ENCODE measurements around the gene NFKBIB.

Gene NFKBIB

GRCh38 chr19:38901683-38902082 lies 1.9 kb downstream of the NFKBIB start:
- in situ Hi-C loops (cut with MboI; ENCODE audit: low sequenced_read_pairs): loop anchor here (25.0 kb wide), 1 partner anchor 489 kb away; the partner anchor contains the start of gene FAM98C

DNA sequence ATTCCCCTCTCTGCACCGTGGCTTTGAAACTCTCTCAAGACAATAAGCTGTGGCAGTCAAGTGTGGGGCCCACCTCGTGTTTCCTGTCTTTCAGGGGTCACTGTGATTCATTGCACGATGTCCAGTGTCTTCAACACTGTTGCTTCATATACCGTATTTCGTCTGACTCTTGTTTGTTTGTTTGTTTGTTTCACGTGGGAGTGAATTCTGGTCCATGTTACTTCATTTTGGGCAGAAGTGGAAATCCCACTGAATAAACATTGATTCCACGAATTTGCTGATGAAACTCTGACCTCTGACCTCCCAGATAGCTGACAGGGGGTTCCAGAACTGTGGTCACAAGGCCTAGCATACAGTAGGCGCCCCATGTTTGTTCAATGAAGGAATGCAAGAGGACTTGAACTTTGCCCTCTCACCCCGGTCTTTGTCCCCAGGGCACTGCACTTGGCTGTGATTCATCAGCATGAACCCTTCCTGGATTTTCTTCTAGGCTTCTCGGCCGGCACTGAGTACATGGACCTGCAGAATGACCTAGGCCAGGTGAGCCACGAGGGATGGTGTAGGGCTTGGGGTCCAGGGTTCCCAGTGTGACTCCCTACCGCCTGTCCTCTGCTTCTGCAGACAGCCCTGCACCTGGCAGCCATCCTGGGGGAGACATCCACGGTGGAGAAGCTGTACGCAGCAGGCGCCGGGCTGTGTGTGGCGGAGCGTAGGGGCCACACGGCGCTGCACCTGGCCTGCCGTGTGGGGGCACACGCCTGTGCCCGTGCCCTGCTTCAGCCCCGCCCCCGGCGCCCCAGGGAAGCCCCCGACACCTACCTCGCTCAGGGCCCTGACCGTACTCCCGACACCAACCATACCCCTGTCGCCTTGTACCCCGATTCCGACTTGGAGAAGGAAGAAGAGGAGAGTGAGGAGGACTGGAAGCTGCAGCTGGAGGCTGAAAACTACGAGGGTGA lies 5.1 kb downstream of the NFKBIB start:
- in situ Hi-C loops (cut with MboI; ENCODE audit: low sequenced_read_pairs): loop anchor here (25.0 kb wide), 1 partner anchor 493 kb away; the partner anchor contains the start of gene FAM98C

GRCh38 chr19:38905620-38906019 lies 5.9 kb downstream of the NFKBIB start:
- in situ Hi-C loops (cut with MboI; ENCODE audit: low sequenced_read_pairs): loop anchor here (25.0 kb wide), 1 partner anchor 493 kb away; the partner anchor contains the start of gene FAM98C

DNA sequence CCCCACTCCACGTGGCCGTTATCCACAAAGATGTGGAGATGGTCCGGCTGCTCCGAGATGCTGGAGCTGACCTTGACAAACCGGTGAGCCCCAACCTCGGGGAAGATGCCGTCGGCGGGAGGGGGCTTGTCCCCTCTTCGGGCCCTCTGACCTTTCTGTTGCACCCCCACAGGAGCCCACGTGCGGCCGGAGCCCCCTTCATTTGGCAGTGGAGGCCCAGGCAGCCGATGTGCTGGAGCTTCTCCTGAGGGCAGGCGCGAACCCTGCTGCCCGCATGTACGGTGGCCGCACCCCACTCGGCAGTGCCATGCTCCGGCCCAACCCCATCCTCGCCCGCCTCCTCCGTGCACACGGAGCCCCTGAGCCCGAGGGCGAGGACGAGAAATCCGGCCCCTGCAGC lies 7.5 kb downstream of the NFKBIB start:
- in situ Hi-C loops (cut with MboI; ENCODE audit: low sequenced_read_pairs): loop anchor here (25.0 kb wide), 1 partner anchor 495 kb away; the partner anchor contains the start of gene FAM98C

DNA sequence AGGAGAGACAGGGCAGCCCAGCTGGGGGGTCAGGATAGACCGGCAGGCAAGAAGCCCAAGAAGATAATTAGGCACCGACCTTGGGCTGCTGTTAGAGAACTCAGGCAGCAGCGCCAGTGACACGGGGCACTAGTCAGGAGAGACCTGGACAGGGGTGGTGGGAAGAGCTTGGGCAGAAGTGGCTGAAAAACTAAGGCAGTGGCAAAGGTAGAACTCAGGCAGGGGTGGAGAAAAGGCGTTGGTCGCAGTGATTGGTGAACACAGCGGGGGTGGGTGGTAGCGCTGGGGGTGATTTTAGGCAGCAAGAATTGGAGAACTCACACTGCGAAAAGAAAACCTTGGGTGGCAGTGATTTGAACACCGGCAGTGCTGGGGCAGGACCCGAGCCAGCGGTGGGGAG lies 7.9 kb downstream of the NFKBIB start:
- in situ Hi-C loops (cut with MboI; ENCODE audit: low sequenced_read_pairs): loop anchor here (25.0 kb wide), 1 partner anchor 495 kb away; the partner anchor contains the start of gene FAM98C

DNA sequence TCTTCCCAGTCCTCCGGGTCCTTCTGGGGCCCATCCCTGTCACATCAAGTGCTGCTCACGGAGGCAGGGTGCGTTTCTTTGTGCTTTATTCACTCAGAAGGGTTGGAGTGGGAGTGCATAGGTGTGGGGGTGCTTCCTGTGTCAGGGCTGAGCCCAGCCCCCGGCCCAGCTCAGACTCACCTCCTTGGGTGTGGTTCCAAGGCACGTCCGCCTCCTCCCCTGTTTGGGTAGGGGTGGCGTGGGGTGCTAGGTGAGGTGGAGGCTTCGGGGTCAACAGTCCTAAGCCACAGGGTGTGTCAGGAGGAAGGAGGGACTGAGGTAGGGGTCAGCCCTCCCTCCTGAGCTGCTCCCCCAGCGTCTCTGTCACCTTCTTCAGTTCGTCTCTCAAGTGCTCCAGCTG lies 9.1 kb downstream of the NFKBIB start:
- in situ Hi-C loops (cut with MboI; ENCODE audit: low sequenced_read_pairs): loop anchor here (25.0 kb wide), 1 partner anchor 497 kb away; the partner anchor contains the start of gene FAM98C

DNA sequence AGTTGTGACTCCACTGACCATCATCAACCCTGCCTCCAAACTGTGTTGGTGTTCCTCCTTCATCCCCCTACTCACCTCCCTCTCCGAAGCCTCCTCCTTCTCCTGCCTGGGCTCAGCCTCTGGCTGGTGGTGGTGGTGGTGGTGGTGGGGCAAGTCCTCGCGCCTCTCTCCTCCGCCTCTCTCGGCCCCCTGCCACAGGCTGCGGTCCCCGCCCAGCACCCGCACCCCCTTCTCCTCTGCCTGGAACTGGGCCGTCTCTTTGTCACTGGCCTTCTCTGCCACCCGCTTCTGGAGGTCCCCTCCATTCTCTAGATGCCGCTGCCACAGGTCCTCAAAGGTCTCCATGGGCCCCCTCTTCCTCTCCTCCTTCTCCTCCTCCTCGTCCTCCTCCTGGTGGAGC lies 10.7 kb downstream of the NFKBIB start:
- in situ Hi-C loops (cut with MboI; ENCODE audit: low sequenced_read_pairs): loop anchor here (25.0 kb wide), 1 partner anchor 498 kb away; the partner anchor contains the start of gene FAM98C

DNA sequence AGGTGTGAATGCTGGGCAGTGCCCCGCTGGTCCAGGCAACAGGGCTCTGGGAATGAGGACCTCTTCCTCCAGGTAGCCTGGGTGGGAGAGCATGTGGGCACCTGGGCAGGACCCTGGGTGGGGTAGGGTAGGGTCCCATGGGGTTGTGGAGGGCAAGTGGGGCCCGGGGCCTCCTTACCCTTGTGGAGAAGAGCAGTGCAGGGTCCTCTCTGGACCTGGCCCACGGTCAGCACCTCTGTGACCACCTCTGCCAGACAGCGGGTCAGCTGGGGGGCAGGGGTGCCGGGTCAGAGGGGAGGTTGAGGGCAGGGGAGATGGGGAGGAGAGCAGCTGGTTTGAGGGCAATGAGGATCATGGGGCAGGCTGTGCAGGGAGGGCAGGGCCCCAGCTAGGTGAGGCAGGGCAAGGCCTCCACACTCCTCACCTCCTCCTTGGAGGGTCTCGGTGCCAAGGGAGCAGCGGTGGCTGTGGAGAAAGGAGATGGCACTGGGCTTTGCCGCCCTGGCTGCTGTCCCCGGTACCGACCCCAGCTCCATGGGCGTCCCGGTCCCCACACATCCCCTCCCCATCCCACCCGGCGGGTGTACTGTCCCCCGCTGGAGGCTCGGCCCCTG lies 11.7 kb downstream of the NFKBIB start:
- in situ Hi-C loops (cut with MboI; ENCODE audit: low sequenced_read_pairs): loop anchor here (25.0 kb wide), 1 partner anchor 499 kb away; the partner anchor contains the start of gene FAM98C

DNA sequence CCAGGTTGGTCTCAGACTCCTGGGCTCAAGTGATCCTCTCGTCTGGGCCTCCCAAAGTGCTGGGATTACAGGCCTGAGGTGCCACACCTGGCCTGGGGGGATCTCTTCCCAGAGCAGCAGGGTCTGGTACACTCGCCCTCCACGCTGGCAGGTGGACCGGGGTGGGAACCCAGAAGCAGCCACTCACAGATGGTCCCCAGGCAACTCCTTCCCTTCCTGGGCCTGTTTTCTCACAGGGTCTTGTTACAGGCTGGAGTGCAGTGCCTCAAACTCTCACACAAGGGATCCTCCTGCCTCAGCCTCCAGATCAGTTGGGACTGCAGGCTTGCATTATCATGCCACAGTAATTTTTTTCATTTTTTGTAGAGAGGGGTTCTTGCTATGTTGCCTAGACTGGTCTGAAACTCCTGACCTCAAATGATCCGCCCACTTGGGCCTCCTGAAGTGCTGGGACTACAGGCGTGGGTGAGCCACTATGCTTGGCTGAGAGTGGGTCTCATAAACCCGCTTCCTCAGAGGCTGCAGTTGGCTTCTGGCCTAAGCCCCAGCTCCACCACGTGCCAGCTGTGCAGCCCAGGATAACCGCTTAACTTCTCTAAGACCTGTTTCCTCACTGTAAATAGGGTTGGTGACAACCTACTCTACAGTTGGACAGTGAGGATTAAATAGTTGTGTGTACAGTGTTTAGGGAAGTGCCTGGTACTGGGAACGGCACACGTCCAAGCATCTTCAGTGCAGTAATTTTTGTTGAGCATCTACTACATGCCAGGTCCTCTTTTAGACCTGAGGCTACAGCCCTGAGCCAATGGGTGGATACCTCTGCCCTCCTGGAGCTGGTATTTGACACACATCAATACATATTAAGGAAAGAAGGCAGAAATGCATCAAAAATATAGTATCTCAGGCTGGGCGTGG lies 13.1 kb downstream of the NFKBIB start:
- in situ Hi-C loops (cut with MboI; ENCODE audit: low sequenced_read_pairs): loop anchor here (25.0 kb wide), 1 partner anchor 501 kb away; the partner anchor contains the start of gene FAM98C

- in situ Hi-C loops (cut with MboI; ENCODE audit: low sequenced_read_pairs): loop anchor here (25.0 kb wide), 1 partner anchor 502 kb away; the partner anchor contains the start of gene FAM98C
These were observed 14.2 kb downstream of the NFKBIB start for GRCh38 chr19:38913958-38914357.

DNA sequence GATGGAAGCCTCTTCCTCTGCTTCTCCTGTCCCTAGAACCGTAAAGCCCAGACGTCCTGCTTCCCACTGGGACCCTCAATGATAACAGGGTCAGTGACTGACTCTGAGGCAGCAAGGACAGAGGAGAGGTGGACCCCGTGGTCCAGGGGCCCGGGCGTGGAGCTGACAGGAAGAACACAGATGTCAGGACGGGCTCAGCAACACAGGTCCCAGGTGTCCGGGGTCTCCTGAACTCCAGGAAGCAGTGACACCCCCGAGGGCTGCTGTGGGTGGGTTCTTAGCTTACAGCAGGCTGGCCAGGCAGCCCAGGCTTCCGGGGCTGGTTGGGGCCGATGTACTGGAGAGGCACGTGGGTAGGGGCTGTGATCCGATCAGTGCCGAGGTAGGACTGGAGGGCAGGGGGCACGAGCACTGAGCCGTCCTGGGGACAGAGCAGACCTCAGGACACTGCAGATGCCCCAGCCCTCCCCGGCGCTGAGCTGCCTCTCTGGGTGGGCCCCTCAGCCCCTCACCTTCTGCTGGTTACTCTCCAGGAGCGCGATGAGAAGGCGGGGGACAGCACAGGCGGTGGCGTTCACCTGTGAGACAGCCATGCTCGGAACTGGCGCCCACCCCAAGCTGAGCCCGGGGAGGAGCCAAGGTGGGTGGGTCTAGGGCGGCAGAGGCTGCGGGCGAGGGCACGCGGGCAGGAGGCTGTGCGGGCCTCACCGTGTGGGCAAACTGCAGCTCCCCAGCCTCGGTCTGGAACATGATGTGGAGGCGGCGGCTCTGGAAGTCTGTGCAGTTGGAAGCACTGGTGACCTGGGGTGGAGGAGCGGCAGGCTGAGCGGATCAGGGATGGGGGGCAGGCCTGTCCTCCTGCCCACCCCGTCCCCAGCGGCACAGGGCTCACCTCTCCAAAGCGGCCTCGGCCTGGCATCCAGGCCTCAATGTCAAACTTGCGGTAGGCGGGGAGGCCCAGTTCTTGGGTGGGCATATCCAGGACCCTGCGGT lies 15.9 kb downstream of the NFKBIB start:
- in situ Hi-C loops (cut with MboI; ENCODE audit: low sequenced_read_pairs): loop anchor here (25.0 kb wide), 1 partner anchor 503 kb away; the partner anchor contains the start of gene FAM98C

DNA sequence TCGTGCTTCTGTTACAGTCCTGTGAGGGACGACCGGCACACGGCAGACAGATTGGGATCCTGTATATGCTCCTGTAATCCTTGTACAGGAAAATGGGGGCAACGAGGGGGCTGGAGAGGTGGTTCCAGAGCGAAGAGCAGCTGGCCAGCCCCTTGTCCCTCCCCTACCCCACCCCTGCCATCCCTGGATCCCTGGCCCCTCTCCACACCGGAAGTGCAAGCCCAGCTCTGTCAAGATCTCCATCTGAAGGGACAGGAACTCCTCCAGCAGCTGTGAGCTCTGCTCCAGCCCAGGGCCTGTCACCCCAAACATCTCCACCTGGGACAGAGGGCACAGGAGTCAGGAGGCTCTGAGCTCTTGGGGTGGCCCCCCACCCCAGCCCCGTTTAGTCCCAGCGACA lies 17.7 kb downstream of the NFKBIB start:
- in situ Hi-C loops (cut with MboI; ENCODE audit: low sequenced_read_pairs): loop anchor here (25.0 kb wide), 1 partner anchor 505 kb away; the partner anchor contains the start of gene FAM98C

- in situ Hi-C loops (cut with MboI; ENCODE audit: low sequenced_read_pairs): loop anchor here (25.0 kb wide), 1 partner anchor 506 kb away; the partner anchor contains the start of gene FAM98C
These were observed 18.2 kb downstream of the NFKBIB start for GRCh38 chr19:38917921-38918491.

DNA sequence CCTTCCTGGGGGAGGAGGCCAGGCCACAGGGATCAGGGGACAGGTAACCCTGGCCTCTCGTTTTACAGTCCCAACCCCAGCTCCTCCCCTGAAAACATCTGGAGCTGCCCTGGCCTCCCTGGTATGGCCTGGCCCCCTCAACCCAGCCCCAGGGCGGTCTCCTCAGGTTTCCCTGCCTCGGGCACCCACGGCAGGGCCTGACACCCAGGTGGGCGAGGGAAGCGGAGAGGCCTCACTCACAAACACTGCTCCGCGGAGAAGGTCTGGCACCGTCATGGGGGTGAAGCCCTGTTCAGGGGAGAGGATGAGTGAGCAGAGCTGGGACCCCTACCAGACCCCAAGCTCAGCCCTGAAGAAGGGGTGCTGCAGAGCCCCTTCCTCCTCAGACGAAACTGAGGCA lies 18.8 kb downstream of the NFKBIB start:
- in situ Hi-C loops (cut with MboI; ENCODE audit: low sequenced_read_pairs): loop anchor here (25.0 kb wide), 1 partner anchor 506 kb away; the partner anchor contains the start of gene FAM98C

DNA sequence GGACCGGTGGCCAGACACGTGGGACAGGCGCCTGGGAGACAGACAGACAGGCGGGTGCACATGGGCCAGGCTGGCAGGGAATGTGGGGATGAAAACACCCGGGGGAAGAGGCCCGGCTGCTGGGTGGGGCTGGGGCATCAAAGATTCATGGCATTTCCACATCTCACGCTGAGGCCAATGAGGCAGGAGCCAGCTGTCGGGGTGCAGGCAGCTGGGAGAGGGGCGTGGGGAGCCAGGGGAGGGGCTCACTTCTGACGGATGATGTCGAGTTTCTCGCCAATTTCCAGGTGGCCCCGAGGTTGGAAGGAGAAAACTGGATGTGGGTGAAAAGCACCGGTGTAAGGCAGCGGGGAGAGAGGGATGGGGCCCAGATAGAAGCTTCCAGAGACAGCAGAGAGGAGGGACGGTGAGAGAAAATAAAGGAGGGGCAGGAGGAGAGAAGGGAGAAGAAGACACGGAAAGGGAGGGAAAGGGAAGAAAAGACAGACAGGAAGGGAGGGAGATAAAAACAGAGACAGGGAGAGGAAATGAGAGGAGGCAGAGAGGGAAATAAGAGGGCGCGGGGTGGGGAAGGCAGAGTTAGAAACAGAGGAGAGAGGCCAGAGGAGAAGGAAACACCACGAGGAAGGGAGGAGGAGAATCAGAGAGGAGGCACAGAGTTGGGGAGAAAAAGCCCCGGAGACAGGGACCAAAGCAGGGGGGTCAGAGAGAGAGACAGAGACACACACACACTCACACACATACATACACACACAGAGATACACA lies 20.2 kb downstream of the NFKBIB start:
- in situ Hi-C loops (cut with MboI; ENCODE audit: low sequenced_read_pairs): loop anchor here (25.0 kb wide), 1 partner anchor 508 kb away; the partner anchor contains the start of gene FAM98C

DNA sequence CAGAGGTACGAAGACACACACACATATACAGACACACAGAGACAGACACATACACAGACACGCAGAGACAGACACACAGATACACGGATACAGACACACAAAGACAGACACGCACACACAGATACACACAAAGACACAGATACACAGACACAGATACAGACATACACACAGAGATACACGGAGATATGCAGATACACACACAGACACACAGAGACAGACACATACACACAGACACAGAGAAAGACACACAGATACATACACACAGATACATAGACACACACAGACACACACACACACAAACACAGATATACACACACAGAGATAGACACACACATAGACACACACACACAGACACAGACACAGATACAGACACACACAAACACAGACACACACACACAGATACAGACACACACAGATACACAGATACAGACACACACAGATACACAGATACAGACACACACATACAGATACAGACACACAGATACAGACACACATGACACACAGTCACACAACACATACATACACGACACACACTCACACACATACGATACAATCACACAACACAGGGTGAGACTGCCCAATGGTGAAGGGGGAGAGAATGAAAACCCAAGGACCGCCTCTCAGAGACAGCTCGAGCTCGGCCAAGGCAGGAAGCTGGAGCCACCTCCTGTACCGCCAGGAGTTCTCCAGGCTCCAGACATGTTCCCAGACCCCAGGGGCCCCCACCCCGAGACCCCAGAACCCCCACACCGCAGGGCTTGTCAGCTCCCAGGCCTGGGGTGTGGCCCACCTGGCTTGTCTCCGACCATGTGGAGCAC lies 21.0 kb downstream of the NFKBIB start:
- in situ Hi-C loops (cut with MboI; ENCODE audit: low sequenced_read_pairs): loop anchor here (25.0 kb wide), 1 partner anchor 509 kb away; the partner anchor contains the start of gene FAM98C

All from HL-60/S4 treated with retinoic acid at 250 ng/mL for 4 days and 3 days (cell line).